HG03378 (cell line): Measurements from ENCODE around the gene CLK1.
"Not testable (repeated sequence)": the region's sequence is repeated elsewhere in the genome, so short reads cannot be mapped to it uniquely, and the experiment has no call there.

Experiments used
- ATAC-seq: cut with Tn5 transposase; IDR thresholded peaks from one replicate; pipeline ENCODE4 v1.9.1; 2021; ENCODE audit warnings: mild to moderate bottlenecking, moderate library complexity; ENCODE audit not compliant: unreplicated experiment

The CLK1 gene

DNA sequence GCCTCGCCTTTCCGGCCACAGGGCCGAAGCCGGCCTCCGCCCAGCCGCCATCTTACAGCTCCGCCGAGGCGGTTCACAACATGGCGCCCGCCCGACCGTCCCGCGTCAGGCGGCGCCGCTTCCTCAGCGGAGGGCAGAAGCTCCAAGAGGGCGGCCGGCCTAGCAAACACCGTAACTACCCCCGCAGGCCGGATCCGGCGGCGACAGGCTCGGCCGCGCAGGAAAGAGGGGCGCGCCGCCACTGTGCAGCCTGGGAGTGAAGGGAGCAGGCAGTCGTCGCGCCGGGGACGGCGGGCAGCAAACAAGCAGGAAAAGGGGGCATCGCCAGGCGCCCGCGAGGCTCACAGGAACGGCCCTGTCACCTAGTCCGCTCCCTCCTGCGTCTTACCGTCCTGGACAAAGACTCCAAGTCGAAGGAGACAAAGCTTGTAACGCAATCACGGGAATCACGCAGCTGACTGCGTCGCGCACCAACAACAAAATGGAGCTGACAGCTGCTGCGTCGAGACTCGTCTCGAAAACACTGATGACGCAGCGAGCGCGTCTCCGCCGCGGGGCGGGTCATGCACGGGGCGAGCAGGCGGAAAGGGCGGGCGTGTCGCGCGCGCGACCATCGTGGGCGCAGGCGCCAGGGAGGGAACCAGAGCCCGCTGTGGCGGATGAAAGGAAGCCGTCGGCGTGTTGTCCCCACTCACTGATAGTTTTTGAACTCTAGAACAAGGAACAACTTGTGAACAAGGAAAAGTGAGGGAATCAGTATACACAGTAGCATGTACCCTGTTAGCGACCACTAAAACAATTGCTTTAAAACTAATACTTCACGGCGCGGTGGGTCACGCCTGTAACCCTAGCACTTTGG lies at the start of gene CLK1:
CLK1 (minus strand) TSS at position 483 of the 859 bp plus-strand sequence. CDS start 2,796 bp downstream, outside the sequence.
- ATAC-seq = peak; percentile 73

DNA sequence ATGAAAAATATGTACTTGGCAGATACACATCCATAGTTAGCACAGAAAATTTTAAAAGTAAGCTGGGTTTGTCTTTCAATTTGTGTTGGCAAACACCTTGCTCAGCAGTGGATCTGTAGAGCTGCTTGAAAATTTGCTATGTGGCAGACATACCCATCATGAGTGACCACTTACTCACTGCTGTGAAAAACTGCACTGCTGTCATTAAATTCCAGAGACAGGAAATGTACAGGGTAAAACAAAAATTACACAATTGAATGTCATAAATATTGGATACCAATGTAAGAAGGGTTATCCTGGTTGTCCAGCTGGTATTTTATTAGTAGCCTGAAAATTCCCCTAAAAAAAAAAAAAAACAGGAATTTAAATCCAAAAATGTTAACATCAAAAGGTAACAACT lies 49.2 kb upstream of the CLK1 start:
- no peak for ATAC-seq

DNA sequence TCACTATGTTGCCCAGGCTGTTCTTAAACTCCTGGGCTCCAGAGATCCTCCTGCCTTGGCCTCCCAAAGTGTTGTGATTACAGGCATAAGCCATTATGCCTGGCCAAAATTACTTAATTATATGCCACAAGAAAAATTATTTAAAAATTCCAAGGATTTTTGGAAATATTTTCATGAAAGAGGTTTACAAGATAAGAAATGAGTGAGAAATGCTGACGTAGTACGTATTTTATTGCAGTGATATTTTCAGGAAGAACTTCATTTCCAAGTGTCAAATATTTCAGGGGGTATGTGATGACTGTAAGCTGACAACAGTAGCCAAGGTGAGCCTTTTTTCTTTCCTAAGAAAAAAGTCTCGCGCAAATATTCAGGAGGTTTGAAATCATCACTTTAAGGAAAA lies 45.5 kb upstream of the CLK1 start:
- no peak for ATAC-seq

GRCh38 chr2:200905618-200906296 lies 41.3 kb upstream of the CLK1 start:
- ATAC-seq = no peak

- ATAC-seq = peak; percentile 95
Measured at GRCh38 chr2:200901459-200902072, 37.1 kb upstream of the CLK1 start.

DNA sequence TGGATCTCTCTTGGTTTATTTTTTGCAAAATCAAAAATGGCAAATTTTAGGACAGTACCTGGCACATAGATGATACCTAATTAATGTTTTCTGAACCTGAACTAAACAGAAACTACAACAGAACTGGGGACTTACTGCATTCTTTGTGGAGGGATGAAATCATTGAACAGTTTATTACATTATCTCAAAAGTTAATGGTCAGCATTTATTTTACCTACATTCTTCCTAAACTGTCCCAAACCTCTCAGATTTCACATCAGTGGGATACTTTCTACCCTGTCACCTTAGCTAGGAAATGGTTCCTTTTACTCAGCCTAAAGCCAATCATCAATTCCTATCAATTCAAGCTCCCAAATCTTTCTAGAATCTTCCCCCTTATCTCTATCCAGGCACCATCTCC lies 35.0 kb upstream of the CLK1 start:
- no peak for ATAC-seq

DNA sequence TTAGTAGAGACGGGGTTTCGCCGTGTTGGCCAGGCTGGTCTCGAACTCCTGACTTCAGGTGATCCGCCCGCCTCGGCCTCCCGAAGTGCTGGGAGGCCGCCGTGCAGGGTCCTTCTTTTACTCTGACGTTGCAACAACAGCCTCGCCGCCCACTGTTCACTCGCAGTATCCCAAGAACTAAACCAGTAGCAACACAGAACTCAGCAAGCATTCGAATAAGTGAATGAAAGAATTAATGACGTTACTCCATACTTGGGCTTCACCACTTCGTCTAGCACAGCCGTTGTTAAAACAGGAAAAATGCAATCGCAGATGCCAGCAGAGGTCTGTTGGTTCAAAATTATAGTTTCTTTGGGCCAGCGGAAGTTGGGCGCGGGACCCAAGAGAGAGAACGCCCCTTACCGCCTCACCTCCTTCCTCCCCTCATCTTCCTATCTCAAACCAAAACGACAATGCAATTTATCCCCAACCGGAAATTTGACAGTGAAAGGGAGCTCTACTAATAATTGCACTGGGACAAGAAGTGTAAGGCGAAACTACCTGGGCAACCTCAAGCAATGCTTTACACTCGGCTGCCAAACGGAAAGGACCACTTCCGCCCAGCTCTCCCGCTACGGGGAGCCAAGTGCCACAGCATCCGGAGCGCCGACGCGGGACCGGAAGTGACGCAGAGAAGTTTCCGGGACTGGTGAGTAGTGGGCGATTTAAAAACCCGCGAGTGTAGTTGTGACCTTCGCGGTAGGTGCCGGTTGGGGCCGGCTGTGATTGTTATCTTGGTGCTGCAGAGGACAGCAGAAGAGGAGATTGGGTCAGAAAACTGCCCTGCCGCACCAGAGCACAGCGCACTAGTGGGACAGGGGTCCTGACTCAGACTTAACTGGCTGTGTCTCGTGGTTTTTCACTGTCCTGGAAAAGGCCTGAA lies 24.5 kb upstream of the CLK1 start, which contains the start of the genes NIF3L1 and PPIL3:
NIF3L1 (plus strand) TSS at position 668 of the 922 bp plus-strand sequence. CDS start 2,573 bp downstream, outside the sequence.
PPIL3 (minus strand) TSS at position 374 of the 922 bp plus-strand sequence. CDS start 1,462 bp downstream, outside the sequence.
- peak; percentile 85 for ATAC-seq

- not testable (repeated sequence) for ATAC-seq
Measured at GRCh38 chr2:200881715-200882249, 17.3 kb upstream of the CLK1 start.

GRCh38 chr2:200878289-200878880 lies 13.9 kb upstream of the CLK1 start:
- ATAC-seq = no peak

DNA sequence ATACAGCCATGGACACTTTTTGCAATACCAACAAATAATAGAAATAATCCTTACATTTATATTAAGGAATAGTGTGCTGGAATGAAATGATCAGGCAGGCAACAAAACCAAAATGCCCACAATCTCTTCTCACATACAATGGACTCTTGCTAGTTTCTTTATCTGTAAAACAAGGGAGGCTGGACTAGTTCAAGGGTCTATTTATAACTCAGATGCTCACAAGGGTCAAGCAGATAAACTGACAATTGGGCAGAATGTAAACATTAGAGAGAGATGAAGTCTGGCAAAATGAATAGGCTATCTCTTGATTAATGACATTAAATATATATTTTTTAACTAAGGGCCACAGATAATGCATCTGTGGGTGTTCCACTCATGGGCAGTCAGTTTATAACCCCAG lies 13.0 kb upstream of the CLK1 start:
- no peak for ATAC-seq

DNA sequence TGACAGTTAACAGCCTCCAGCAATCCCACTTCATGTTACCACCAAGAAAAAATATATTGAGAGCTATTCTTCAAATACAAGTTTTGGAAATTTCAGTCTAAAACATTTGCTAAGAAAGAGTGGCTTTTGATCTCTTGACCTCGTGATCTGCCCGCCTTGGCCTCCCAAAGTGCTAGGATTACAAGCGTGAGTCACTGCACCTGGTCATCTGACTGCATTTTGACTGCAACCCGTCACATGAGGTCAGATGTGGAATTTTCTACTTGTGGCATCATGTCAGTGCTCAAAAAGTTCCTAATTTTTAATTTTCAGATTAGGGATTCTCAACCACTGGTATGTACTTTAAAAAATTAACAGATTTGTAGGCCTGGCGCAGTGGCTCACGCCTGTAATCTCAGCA lies 9.1 kb upstream of the CLK1 start:
- ATAC-seq = no peak

DNA sequence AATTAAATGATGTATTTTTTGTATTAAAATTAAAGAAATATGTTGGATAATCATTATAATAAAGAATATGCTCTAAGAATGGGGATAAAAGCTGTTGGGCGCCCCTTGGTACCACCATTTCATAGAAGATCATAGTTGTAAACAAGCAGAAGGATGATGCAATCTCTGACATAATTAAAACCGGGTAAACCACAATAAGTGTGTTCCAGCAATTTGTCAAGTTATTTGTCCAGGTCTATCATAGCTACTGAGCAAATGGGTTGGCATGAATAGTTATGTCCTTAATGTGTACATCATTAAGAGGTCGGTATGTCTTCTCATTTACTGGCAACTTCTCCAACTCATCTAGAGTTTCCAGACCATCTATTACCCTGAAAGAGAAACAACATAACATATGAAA lies 6.7 kb upstream of the CLK1 start:
- no peak for ATAC-seq

DNA sequence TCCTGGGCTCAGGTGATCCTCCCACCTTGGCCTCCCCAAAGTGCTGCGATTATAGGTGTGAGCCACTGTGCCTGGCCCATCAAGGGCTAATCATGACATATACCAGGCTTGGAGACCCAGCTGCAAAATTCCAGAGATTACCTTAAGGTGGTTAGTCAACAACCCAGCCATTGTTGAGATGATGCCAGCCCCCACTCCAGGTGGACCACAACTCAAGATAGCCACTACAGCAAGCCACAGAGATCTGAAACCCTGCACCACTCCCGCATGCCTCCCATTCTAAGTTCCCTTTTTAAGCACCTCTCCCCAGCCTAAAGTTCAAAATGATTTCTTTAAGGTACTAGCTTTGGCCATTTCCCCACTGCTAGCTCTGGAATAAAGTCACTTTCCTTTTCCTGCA lies 4.6 kb upstream of the CLK1 start:
- ATAC-seq = no peak

- peak; percentile 16 for ATAC-seq
Measured at GRCh38 chr2:200863782-200864175, 679 bp downstream of the CLK1 start.

GRCh38 chr2:200862532-200863000 lies 1.9 kb downstream of the CLK1 start:
- peak; percentile 29 for ATAC-seq

DNA sequence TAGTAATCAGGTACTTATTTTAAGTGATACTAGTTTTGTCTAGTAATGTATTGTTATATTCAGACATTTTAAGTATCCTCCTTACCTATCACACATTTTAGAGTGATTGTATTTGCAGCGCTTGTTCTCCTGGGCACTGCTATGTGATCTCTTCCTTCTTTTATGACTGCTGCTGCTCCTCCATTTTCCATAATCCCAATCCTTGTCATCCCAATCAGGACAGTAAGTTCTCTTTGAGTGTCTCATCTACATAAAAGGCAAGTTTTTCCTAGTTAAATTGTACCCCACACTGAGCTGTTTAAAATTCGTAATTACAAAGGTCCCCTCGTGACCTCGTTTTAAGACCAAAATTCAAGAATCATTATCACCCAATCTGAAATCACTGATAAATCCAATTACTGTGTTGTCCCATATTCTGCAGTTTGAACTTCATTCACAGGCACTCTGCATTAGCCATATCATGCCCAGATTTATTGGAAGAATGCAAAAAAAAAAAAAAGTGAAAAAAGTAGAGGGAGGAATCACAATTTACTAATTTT lies 2.8 kb downstream of the CLK1 start:
- no peak for ATAC-seq

DNA sequence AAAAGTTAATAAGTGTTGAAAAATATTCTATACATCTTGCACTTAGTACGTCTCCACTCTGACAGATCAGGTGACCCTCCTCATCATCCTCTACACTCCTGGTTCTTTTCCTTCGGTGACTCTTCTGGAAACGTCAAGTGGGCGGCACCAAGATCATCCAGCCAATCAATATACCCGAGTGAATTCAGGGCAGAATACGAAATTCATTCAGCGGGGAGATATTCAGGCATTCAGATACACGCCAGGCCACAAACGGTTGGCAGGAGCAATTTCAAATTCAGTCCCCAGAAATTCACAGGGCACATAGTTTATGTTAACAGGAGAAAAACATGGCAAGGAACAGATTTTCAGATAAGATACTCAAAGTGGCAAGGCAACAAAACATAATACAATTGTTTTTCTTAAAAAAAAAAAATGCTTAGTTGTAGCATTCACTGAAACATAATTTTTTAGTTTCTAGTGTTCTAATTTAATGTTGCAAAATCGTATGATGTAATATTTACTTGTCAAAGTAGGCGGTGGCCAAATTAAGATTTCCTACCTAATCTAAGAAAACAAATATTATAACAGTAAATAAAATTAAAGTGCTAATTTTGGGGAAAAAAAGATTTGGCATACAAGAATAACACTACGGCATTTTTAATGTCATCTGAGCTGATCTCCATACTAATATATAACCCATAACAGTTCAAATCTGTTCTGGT lies 4.2 kb downstream of the CLK1 start:
- no peak for ATAC-seq

- ATAC-seq = no peak
Measured at GRCh38 chr2:200856806-200857205, 7.7 kb downstream of the CLK1 start.

GRCh38 chr2:200852605-200853004 lies 11.9 kb downstream of the CLK1 start:
- ATAC-seq = no peak
